NCI-H2227 (cell line): ENCODE measurements around the gene RNLS.

Experiments used
- DNase-seq: peaks from one replicate; lab custom pipeline; 2025; ENCODE audit not compliant: unreplicated experiment; lab: John Stamatoyannopoulos, UW

The RNLS gene

DNA sequence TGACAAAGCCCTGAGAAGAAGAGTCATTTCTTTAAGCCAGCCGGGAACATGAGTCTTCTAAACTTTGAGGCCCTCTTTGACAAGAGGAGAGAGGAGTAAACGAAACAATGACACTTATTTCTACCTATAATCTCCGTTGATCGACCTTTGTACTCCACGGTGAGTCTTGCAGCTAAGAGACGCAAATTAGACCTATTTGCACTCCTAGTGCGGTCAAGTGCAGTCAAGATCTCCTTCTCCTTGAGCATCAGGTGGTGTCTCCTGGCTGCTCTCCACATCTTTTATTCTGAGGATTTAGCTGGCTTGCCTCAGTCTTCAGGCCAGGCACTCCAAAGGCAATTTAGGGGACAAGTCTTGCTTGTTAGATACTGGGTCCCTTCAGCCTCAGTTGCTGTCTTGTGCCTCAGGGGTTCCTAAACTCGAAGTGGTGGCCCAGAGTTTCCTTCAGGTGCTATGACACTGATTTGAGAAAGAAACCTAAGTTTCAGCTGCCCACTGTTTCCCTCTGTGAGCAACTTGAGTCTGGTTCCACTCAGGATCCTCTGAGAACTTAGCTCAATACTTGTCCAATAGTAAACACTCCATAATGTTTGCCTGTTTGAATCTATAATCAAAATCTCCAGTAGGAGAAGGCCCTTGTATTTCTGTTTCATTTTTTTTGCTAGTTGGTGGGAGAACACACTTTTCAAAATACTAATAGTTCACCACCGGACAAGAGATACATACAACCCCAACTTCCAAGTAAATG is 312.9 kb downstream of the RNLS start:
- no peak for DNase-seq

DNA sequence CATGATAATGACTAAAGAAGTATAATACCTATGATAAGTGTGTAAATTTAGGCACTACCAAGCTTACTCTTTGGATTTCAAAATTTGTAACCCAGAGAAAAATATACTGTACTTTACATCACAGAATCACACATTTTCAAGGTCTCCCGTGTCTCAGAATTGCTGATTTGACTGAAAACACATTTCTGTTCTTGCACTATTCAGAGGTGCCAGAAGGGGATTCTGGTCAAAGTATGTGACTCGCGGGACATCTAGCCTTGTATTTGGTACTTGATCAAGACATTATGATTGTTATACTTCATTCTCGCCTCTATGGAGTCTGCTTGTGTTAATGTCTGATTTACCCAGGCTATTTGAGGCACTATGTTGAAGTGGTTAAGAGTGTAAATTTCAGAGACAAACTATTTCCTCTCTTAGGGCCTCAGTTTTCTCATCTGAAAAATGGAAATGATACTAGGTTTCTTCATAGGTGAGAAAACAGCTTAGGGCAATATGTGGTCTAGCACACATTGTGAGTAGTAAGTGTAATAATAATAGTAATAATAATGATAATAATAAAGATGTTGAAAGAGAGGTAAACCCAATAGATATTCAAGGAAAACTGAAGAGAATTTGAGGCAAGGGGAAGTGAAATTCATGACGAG is 320.4 kb downstream of the RNLS start:
- no peak for DNase-seq

DNA sequence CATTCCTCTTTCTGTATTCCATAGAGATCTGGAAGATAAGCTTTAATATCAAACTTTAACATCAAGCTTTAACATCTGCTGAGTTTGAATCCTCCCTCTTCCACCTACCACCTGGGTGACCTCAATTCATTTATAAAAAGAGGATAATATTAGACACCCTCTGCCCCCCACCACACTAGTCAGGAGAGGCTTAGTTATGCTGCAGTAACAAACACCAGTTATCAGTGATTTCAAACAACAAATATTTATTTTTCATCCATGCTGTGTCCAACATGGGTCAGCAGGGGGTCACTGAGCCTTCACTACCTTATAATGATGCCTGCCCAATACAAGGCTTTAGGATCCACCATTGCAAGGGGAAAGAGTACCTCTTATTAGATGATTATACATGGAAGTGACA is 322.0 kb downstream of the RNLS start:
- DNase-seq: no peak

DNA sequence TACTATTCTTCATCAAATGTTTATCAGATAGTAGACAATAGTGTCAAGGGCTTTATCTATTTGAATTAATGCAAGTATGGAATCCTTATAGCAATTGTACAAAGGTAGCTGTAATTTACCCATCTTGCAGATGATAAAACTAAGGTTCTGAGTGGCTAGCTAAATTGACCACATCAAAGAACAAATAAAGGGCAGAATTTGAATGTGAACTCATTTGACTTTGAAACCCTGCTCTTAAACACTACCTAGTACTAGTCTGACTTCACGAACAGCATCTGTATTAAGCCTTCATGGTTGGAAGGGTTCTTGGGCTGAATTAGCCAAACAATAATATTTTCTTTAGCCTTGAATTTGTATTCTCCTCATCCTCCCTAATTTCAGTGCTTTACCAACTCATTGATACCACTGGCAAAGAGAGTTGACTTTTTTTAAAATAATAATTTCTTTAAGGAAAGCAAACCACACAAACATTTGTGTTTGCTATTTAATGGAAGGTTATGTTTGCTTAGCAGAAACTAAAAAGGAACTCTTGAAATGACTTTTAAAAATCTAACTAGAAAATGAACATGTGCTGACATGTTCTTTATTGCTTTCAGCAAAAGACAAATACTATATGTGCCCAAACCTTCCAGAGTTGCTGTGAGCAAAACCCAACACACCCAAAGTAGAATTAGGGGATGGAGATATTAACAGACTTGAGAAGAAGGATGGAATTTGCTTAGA is 322.6 kb downstream of the RNLS start:
- no peak for DNase-seq

DNA sequence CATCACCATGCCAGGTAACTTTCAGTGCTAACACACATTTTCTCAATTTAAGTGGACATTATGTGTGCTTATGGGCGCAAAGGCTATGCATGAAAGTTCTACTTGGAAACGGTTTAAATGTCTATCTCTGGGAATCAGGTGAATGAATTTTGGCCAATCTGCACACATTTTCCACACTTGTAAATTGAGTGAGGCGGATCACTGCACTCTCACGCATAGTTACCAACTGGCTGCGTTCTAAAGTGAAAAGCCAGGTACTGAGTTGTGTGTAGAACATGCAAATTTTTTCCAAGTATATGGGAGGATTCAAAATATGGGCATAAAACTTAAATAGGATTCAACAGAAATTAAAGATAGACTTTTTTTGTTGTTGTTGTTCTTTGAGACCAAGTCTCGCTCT is 323.7 kb downstream of the RNLS start:
- no peak for DNase-seq

DNA sequence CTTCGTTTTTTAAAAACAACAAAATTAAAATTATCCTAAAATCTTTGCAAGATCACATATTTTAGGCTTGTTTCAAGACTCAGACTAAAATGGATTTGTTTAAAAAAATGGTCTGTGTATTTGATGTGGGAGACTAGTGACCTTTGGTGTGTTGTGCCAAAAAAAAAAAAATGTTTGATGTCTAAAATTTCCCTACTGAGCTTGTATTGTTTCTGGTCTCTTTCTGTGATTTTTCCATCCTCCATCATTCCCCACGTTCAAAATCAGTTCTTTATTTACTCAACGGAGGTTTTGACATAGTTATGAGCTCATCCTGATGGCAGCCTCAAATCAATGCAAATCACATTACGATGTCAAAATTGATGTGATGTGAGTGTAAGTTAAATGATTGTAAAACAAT is 326.2 kb downstream of the RNLS start:
- DNase-seq: no peak

DNA sequence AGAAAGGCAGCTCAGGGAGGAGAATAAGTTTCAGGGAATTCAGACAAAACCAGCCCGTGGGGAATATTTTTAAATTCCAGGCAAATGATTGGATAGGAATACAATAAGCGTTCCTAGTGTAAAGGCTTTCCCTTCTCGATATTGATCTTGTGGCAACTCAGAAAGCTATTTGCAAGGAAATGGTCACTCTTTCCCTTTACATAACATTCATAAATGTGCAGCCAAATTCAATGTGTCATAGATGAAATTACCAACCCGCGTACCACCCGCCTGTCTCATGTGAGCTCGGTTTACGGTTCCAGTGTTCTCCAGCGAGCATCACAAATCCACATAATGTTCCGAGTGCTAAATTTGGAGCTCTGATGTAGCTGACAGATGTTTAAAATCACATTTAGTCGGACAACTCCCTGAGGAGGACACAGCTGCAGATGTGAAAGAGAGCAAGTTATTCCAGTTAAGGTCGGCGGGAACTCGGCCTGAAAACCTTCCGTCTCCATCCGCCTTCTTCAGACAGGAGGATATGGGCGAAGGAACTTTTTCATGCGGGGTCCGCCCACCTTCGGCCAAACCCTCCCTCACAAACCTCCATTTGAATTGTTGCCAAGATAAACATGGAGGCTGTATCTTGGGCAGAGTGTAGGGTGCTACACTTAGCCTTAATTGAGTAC is 327.0 kb downstream of the RNLS start:
- peak; percentile 18 for DNase-seq

DNA sequence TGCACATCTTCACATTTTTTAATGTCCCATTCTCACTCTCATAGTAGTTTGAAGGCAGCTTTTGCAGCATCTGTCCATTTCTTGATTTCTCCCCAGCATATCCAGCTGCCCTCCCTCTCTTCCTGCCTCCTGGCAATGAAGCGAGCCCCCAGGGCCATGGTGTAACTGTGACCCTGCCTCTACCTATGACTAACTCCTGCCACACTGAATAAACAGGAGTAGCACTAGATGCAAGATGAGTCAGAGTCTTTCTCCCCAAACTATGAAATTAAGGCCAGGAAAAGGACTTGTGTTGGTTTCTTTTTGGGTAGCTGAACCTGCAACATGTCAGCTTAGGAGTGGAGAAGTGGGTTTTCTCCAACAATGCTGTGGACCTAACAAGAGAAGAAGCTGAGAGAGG is 329.0 kb downstream of the RNLS start:
- DNase-seq: no peak

DNA sequence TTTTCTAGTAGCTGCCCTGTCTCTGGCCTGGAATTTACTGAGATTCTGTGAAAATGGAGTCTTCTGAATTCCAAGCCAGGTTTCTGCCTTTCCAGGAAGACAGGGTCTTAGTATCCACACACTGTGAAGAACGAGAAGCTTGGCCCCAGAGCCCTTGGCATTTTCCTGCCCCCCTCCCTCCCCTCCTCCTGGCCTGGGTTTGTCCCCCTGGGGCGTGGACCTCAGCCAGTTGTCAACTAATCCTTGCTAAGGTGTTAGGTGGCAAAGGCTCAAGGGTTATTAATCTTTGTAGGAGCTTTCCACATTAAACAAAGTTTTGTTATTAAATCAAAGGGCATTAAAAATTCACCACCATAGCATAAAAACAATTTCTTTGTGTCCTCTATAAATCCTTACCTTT is 329.5 kb downstream of the RNLS start:
- DNase-seq: no peak

DNA sequence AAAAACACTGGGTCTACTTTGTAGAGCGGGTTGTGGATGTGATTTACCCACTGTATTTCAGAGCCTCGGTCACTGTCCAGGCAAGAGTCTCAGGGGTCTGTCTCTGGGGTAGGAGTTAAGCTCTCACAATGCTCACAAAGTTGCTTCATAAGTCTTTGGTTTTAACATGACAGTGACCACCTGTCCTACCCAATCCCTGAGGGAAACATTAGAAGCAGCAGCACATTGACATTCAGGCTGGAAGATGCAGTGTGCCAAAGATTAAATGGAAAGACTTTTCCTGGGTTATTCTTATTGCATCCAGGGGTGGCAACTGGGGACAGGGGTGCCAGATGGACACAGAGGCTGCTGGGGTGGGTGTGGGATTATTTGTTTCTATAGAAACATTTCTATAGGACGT is 330.0 kb downstream of the RNLS start:
- DNase-seq: no peak

DNA sequence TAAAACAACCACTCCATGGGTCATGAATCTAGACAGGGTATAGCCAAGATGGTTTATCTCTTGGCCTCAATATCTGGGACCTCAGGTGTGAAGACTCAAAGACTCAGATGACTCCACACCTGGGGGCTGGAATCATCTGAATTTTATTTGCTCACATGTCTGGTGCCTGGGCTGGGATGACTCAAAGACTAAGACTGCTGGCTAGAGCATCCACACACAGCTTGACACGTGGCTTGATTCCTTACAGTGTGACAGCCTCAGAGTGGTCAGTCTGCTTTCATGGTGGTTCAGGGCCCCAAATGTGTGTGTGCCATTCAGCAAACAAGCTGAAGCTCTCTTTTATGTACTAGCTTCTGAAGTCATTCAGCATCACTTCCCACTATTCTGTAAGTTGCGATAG is 333.7 kb downstream of the RNLS start:
- DNase-seq: no peak

DNA sequence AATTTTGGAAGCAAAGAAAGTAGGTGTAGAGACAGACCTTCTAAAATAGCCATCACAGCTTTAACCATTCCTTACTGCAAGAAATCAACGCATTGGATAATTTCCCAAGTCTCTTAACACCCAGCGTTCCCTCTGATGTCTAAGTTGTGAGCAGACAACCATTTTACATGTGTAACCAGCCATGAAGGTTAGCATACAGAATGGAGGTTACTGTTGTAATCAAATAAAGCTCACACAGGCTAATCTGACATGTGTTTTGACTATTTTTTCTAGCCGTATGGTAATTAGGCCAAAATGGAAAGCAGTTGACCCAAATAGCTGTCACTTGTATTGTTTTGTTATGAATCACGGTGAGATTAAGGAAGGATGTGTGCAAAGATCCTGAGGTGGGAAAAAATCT is 336.4 kb downstream of the RNLS start:
- DNase-seq: no peak

DNA sequence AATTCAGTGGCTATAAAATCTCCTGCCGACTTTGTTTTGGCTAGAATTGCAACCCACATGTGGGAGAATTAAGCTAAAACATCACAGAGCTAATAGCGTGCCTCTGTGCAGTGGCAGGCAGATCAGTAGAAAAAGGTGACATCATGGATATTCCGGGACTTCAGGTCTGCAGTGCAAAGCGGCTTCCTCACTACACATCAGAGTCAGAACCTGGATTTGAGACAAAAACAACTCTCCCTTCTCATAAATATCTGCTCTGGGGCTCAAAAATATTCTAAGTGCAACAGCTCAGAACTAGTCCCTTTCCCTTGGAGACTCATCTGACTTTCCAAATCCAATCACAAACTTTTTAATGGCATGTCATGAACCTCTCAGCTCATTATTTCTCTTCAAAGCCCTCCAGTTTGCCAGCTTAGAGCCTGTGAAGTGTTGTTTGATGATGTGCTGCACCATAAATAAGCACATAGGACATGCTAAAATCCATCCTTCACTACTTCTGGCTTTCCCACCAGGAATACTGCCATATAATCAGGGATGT is 337.1 kb downstream of the RNLS start:
- DNase-seq: no peak

DNA sequence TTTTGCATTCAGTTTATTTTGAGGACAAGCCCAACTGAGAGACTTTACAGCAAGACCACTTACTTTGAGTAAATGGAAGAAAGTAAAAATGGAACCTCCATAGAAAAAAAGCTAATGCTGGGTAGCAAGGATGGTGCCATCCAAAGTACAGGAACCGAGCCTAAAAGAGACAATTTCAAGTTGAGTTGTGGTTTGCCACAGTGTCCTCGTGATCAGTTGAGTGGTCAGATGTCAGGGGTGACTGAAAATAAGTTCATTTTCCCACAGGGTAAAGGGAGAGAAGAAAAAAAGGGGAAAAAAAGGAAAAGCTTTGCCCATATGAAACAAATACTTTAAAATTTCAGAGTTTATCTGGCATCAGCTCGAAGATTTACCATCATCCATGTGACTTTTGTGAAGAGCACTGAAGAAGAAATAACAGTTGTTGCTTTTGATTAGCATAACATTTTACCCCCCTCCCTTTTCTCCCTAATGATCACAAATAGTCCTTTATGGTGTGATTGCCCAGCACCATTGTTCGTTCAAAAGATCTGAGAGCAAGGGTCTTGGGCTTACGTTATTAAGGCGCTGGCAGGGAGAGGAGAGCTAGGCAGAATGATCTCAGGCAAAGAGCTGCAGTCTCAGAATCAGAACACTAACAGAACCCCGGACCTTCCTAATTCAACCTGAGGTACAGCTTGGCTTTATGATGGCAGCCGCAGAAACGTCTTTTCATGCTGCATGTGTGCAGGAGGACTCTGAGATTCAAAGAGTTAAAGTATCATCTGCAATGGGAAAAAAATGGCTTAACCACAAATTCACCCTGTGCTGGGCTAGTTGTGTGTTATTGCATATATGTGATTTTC is 338.1 kb downstream of the RNLS start:
- DNase-seq: peak; percentile 6

DNA sequence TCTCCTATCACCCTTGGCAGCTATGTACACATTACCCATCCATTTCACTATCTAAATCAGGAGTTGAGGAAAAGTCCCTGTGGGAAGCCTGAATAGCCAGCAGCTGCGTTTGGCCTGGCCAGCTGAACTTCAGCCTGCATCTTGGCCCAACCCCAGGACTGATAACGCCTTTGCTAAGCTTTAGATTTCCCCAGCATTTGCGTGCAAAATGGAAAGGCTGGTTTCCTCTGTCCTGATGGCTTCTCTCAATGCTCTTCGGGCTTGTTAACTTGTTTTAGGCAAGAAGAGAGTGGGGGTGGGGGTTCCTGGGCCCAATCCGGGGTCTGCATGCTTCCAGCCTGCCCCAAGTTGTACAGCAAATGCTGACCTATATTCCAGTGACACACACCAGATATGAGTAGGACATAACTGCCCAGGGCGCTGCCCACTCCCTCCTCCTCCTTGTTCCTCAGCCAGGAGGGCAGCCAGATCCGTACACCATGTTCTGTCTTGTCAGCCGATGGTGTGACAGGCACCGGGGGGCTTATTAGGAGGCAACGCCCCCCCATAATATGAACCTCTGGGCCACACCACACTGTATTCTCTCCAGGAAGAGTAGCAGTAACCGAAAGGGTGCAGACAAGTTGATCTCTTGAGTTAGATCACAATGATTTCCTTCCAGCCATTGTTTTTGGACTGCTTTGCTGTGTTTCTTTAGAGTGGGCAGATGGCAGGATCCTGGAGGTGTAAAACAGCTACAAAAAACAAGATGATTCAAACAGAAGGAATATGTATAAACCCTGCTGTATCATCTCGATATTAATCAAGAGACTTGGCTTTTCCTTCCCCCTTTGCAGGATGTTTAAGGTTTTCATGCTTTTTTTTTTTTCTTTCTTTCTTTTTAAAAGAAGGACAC is 339.0 kb downstream of the RNLS start:
- DNase-seq: no peak

DNA sequence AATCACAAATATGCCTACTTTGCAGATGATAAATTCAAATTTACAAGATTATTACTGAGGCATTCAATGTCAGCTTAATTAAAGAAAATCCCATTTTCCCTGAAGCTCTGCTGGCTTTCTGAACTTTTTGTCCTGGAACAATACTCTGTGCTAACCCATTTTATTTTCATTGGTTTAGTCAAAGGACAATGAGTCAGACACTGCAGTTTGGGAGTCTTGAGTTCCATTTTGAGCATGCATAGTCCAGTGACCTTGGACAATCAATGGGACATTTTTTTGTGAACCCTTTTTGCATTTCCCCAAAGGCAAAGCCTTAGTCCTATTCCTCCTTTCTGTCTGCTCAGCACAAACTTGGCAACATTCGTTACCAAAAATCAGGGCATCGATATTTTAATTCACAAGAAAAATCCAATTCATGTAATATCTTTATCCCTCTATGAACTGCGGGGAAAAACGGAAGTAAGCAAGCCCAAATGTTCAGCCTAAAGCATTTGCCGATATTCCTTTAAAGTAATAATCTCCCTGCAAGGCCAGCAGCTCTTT is 339.8 kb downstream of the RNLS start:
- no peak for DNase-seq

DNA sequence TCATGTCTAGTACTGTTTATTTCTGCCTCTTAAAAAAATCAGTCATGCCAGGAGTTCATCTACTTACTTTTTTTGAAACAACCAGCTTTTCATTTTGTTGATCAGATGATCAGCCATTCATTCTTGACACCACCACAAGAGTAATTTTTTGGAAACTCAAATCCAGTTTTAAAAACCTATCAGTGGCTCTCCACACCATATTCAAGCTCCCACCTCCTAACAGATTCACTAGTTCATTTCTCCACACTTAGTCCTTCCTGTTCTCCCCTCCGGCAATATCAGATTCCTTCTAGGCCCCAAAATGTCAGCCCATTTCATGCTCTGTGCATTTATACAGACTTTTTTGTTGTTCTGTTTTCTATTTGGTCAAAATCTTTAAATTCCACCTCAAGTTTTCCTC is 341.6 kb downstream of the RNLS start:
- no peak for DNase-seq

DNA sequence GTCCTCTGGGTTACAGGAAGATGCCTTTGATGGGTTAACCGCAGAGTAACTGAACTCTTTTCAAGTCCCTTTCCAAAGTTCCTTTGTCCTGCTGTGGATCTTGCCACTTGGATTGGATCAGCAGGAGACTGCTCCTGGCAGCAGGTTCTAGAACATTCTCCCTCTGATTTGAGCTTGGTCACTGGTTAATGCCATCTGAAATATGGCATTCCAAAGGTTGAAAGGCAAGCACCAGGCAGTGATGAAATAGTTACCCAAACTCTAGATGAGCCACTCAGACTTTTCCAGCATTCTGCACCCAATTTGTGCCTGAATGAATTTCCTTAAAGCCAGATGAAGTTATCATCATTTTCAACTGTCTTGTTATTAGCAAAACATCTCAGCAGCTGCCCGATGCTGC is 343.9 kb downstream of the RNLS start:
- DNase-seq: no peak

DNA sequence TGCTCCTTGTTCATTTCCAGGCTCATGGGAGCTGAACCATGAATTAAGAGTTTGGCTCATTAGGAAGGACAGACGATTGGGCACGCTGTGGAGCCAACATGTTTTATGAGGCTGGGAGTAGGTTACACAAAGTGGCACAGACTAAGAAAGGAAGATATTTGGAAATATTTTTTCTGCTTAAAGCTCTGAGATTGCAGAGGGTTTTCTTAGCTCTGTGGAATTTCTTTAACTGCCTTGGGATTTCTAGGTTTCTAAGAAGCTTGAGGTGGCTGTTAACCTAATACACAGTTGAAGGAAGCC is 344.6 kb downstream of the RNLS start:
- no peak for DNase-seq
